Right lobe of liver (tissue), 4 donors: Measurements from ENCODE around the gene ERP27.

Experiments
- CTCF ChIP-seq, 4 donors: fragments of 200-600 bp in 3 of 4; fragments of 450-650 bp in 1 of 4; IDR thresholded peaks; one replicate each; pipeline versions ENCODE4 v1.5.1 to v1.8.0; 2016 to 2022; ENCODE audit warnings: antibody characterized with exemption in 4 of 4, mild to moderate bottlenecking in 2 of 4
- POLR2A ChIP-seq: fragments of 450-650 bp; IDR thresholded peaks from one replicate; pipeline ENCODE4 v1.6.1; 2017; ENCODE audit warnings: antibody characterized with exemption, mild to moderate bottlenecking
- donor health status: DM: no; HTN: no; CAD: no.
- donor health status: DM: no; HTN: no; CAD: no.
- donor health status: DM: no; HTN: yes; CAD: no.

- TF ChIP-seq POLR2A (no peak), CTCF (IDR thresholded peaks at IDR 0.05) (no peak)
These were observed 28.0 kb downstream of the ERP27 start for GRCh38 chr12:14910090-14910915.
